ENCODE data around the gene UBR1. TPM values are rescaled to one million over a fixed set of nuclear protein-coding genes. Genes with fewer than 3 reads are reported as not detected.
"Not testable (repeated sequence)": the region's sequence is repeated elsewhere in the genome, so short reads cannot be mapped to it uniquely, and the experiment has no call there.

Gene UBR1
- polyA plus RNA-seq, 3 donors: 19.4 to 26.4 (median 23.1) TPM

DNA sequence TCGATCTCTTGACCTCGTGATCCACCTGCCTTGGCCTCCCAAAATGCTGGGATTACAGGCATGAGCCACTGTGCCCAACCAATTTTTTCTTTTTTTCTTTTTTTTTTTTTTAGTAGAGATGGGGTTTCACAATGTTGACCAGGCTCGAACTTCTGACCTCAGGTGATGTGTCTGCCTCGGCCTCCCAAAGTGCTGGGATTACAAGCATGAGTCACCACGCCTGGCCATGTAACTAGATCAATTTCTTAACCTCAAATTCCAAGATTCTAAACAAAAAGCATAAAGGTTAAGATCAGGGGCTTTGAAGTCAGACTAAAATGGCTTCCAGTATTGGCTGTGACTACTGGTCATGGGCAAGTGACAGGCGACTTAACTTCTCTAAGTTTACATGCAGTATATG is 126.7 kb downstream of the UBR1 start:
- not testable (repeated sequence) for DNase-seq

DNA sequence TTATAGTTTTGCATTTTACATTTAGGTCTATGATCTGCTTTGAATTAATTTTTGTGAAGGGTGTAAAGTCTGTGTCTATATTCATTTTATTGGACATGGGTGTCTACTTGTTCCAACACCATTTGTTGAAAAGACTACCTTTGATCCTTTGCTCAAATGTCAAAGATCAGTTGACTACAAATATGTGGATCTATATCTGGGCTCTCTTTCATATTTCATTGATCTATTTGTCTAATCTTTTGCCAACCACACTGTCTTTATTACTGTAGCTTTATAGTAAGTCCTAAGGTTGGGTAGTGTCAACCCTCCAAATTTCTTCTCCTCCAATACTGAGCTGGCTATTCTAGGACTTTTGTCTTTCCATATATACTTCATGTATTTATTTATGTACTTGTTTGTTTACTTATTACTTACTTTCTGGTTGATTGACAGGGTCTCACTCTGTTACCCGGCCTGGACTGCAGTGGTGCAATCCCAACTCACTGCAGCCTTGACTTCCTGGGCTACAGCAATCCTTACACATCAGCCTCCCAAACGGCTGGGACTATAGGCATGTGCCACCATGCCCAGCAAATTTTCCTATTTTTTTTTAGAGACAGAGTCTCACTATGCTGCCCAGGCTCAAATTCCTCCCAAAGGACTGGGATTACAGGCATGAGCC is 131.5 kb downstream of the UBR1 start:
- DNase-seq: no peak

DNA sequence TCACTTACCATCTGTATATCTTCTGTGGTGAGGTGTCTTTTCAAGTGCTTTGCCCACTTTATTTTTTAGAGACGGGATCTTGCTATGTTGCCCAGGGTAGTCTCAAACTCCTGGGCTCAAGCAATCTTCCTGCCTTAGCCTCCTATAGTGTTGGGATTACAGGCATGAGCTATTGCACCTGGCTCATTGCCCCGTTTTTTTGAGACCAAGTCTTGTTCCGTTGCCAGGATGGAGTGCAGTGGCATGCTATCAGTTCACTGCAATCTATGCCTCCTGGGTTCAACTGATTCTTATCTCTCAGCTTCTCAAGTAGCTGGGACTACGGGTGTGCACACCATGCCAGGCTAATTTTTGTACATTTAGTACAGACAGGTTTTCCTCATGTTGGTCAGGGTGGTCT is 132.7 kb downstream of the UBR1 start:
- DNase-seq: no peak

DNA sequence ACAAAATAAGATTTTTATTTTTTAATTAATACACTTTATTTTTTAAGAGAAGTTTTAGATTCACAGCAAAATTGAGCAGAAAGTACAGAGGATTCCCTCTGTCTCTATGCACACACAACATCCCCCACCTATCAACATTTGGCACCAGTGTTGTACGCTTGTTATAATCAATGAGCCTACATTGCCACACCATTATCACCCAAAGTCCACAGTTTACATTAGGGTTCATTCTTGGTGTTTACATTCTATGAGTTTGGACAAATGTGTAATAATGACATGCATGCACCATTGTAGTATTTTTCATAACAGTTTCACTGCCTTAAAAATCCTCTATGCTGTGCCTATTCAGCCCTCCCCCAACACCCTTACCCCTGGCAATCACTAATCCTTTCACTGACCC is 134.0 kb downstream of the UBR1 start:
- no peak for DNase-seq

DNA sequence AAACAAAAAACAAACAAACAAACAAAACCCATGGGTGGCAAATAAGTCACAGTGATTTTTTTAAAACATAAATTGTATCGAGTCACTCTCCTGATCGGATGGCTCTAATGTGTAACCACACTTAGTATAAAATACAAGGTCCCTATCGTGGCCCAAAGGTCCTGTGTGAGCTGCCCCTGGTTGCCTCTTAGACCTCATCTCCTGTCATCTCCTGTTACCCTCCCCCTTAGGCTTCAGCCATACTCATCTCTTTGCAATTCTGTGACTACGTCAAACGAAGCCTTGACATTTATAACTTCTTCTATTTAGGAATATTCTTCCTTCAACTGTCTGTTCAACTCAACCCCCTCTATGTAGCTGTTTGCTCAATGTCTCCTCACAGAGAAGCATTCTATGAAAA is 141.4 kb downstream of the UBR1 start:
- DNase-seq: no peak

DNA sequence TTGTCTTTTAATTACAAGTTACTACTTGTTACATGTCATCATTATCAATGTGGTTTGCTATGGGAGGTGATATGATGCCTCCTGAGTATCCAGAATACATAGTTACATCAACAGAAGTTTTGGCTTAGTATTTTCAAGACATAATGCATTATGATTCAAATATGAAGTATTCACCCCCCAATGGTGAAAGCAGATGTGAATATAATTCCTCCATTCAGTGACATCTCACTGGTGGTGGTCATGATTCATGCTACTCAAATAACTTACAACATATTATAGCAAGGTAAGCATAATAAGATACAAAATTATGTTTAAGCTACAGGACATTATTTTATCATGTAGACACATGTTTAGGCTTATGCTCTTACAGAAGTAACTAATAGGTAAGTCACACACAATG is 150.3 kb downstream of the UBR1 start:
- DNase-seq: no peak

DNA sequence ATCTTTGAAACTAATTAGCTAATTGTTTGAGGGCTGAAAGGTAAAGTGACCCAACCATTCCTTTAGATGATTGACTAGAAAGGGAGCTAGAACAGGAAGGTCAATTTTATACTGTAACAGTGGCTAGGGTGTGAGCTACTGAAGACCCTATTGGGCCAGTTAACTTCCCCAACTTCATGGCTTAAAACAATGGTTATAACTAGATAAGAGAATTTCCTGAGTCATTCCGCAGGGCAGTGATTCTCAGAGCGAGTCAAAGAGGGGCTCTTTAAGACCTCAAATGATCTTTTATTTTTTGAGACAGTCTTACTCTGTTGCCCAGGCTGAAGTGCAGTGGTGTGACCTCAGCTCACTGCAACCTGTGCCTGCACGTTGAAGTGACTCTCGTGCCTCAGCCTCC is 151.5 kb downstream of the UBR1 start:
- no peak for DNase-seq

DNA sequence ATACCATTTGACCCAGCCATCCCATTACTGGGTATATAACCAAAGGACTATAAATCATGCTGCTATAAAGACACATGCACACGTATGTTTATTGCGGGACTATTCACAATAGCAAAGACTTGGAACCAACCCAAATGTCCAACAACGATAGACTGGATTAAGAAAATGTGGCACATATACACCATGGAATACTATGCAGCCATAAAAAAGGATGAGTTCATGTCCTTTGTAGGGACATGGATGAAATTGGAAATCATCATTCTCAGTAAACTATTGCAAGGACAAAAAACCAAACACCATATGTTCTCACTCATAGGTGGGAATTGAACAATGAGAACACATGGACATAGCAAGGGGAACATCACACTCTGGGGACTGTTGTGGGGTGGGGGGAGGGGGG is 156.9 kb downstream of the UBR1 start:
- DNase-seq: not testable (repeated sequence)

DNA sequence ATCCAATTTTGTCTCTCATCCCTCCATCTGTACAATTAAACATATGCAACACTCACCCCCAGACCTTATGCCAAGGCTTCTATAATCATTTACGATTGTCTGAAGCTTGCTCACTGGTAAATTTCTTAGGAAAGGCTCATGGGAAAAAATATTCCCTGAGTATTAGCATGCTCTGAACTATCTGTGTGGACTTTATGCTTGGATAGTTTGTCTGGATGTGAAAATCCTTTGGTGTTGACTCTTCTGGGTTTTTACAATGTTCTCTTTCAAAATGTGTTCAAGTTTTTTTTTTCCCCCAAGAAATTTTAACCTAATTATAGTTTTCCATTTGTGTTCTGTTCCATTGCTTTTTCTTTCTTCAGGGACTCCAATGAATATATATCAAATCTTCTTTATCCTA is 165.3 kb downstream of the UBR1 start:
- DNase-seq: no peak

DNA sequence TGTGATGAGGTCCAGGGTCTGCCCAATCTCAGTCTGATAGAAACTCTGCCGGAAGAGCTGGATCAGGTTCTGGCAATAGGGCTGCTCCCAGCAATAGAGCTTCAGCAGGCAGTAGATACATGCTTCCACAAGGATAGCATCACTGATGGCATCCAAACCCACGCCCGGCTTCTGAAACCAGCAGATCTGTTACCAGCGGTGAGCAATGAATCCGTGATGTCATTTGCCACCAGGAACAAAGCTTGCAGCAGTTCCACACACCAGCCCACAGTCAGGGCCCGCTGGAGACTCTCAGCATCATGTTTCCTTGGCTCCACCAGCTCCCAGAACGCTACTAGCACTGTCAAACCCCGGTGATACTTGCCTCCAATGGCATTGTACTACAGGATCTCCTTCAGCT is 166.0 kb downstream of the UBR1 start:
- DNase-seq: no peak

DNA sequence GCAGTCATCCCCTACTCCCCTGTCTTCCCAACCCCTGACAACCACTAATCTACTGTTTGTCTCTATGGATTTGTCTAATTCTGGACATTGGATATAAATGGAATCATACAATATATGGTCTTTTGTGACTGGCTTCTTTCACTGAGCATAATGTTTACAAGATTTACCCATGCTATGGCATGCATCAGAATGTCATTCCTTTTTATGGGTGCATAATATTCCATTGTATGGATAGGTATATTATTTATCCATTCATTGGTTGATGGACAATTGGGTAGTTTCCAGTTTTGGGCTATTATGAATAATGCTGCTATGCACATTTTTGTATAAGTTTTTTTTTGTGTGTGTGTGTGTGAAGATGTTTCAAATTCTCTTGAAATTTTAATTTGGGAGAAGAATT is 168.7 kb downstream of the UBR1 start:
- DNase-seq: no peak

DNA sequence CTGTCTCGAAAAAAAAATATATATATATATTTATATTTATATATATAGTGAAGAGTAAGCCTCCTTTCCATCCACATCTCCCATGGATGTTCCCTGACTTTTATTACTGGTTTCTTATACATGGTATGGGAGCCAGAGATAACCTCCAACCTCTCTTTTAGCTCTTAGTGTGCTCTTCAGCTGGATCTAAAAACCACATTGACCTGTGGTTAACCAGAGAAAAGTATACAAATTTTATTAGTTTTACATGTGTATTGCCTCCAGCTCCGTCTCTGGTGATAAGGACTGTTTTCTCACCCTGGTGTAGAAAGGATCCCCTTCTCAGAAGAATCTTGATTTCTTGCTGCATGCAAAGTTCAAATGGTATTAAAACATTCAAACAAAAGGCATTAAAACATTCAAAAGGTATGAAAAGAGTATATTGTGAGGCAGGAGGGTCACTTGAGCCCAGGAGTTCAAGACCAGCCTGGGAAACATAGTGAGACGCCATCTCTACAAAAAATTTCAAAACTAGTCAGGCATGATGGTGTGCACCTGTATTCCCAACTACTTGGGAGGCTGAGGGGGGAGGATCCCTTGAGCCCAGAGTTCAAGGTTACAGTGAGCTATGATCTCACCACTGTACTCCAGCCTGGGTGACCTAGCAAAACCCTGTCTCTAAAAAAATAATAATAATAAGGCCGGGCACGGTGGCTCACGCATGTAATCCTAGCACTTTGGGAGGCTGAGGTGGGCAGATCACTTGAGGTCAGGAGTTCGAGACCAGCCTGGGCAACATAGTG is 171.8 kb downstream of the UBR1 start:
- DNase-seq: no peak

DNA sequence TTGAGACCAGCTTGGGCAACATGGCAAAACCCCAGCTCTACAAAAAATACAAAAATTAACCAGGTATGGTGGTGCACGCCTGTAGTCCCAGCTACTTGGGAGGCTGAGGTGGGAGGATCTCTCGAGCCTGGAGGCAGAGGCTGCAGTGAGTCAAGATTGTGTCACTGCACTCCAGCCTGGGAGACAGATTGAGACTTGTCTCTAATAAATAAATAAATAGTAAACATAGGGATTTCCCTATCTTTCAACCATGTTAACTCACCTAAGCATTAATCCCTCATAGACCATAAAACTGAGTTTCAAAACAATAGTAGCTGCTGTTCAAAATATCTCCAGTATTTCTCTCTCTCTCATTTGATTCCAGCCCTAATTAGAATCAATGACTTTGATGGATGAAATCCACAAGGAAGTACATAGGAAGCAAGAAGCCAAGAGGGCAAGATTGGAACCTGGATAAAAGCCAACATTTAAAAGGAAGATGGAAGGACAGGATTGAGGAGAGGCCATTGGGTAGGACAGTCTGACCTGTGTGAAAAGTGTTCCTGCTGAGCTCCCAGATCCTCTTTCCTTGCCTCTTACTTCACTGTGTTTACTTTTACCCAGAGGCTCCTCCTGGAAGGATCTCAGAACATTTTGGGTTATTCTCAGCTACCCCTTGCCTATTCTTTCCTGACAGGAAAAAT is 172.9 kb downstream of the UBR1 start:
- DNase-seq: no peak

DNA sequence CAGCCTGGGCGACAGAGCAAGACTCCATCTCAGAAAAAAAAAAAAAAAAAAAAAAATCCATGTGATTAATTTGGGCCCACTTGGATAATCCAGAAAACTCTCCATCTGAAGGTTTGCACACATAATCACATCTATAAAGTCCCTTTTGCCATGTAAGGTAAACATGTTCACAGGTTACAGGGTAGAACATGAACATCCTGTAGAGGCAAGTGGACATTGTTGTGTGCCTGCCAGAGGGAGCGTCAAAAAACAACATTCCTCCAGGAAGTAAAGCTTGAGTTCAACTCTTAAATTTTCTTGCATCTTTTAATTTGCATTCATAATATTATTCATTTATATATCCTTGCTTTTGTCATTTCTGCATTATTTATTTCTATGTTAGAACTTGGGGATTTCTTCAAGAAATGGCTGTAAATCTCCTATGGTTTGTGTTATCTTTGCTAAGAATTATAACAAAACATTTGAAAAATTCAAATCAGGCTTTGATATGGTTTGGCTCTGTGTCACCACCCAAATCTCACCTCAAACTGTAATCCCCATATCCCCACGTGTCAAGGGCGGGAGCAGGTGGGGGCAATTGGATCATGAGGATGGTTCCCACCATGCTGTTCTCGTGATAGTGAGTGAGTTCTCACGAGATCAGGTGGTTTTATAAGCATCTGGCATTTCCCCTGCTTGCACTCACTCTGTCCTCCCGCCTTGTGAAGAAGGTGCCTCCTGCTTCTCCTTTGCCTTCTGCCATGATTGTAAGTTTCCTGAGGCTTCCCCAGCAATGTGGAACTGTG is 173.9 kb downstream of the UBR1 start:
- no peak for DNase-seq

DNA sequence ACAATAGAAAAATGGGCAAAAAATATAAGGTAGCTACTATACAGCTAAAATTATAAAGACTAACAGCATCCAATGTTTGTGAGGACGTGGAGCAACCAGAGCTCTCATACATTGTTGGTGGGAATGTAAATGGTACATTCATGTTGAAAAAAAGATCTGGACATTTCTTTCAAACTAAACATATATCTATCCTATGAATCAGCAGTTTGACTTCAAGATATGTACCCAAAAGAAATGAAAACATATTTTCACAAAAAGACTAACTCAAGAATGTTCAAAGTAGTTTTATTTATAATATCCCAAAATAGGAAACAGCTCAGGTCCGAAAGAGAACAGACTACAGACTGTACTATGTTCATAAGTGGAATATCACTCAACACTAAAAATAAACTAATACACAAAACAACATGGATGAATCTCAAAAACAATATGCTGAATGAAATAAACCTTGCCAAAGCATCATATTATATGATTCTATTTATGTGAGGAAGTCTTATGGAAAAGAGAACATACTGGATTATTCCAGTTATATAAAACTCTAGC is 176.5 kb downstream of the UBR1 start:
- no peak for DNase-seq

DNA sequence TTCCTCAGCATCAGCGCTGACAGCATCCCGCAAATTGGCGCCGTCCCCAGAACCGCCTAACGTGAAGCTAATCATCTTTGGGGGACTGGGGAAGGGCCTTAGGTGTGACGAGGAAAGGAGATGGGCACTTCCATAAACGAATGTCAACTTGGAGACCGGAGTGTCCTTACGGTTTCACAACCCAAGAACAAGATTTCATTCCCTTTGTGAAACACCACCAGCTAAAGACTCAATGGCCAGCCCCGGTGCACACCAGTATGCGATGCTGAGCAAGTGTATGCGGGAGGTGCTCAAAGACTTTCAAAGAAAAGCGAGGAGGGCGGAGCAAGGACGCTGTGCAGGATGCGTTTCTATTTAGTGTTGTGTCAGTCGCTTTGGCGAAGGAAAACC is 184.5 kb downstream of the UBR1 start:
- peak; percentile 8 for DNase-seq

DNA sequence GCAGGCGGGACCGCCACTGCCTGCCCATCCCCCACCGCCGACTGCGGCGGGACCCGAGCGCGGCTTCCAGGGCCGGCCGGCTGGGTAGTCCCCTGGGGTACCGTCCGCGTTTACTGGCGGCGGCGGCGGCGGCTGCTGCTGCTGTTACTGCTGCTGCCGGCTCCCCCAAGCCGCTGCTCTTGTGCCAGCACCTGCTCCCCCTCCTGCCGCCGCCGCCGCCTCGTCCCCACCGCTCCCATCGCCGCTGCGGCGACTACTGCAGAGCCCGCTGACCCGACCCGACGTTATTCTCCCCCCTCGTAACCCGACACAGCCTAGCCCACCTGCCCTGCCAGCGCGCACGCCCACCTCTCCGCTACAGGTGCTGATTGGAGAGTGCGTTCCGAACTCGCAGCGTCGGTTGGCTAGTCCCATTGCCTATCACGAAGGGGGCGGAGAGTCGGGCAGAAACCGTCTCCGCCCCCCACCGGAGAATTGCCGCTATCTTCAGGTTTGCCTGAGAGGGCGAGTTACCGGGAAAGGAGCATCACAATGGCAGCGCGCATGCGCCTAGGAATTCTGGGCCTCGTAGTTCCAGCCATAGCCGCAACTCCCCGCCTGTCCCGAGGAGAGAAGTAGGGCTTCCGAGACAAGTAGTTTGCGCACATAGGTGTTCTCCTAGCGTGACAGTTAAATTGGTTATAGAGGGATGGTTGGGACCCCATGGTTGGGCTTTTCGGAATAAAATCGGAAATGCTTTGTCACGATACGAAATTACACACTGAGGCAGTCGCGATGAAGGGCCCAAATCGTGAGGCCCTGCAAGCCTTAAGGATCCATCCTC is 185.1 kb downstream of the UBR1 start, which contains the start of gene TTBK2:
TSS of gene TTBK2 (minus strand) at position 260 of the 823 bp plus-strand sequence. CDS start 42,161 bp downstream, outside the sequence.
- DNase-seq: peak; percentile 99

DNA sequence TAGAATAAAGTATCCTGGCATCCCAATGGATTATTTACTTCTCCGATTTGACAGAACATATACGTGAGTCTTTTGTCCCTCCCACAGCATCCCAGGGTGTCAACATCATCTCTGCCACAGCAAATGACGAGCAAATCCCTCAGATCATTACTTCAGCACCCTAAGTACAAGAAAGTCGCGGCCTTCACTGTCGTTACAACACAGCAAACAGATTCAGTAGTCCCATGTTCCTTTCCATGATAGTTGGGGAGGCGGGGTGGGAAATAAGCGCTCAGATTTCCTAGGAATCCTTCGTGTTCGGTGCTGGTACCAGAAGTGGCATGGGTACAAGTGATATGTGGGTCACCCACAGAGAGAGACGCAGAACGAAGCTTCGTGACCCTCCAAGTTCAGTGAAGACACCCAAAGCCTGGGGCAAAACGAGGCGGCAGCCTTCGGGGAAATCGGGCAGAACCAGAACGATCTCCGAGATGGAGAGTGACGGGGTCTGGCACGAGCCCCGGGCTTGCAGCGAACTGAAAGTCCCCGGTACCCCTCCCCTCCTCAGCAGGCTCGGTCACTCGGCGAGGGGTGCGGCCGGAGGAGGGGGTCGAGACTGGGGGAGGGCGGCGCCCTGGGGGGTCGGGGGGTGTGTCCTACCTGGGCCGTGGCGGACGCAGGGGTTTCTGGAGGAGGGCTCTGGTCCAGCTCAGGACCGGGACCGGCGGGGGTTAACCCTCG is 185.9 kb downstream of the UBR1 start:
- DNase-seq: peak; percentile 35

DNA sequence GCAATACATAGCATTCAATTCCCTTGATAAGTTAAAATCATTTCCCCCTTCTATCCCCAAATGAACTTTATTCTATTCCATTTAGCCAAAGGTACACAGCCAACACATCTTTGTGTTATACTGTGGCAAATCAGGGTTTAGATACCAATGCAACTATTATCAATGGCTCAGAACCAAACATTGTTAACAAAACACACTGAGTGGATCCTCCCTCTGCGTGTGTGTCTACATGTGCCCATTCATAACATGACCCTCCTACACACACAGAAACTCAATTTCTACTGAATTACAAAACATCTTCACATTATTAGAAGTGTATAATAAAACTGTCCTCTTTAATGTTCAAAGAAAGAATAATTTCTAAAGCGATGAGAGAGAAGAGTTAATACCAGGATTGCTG is 186.5 kb downstream of the UBR1 start:
- no peak for DNase-seq

DNA sequence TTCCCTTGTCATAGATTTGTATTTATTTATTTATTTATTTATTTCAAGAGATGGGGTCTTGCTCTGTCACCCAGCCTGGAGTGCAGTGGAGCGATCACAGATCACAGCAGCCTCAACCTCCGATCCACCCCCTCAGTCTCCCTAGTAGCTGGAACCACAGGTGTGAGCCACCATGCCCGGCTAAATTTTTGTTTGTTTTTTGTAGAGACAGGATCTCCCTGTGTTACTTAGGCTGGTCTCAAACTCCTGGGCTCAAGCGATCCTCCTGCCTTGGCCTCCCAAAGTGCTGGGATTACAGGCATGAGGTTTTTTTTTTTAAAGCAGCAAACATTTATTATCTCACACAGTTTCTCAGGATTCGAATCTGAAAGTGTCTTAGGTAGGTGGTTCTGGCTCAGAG is 187.8 kb downstream of the UBR1 start:
- DNase-seq: no peak

Data from renal pelvis (tissue), 4 donors.